SK-N-SH (cell line): Measurements from ENCODE around the gene SASH1. TPM values are rescaled to one million over a fixed set of nuclear protein-coding genes. Genes with fewer than 3 reads are reported as not detected.

Experiments used
- CTCF ChIA-PET: fragments of 300-600, 350-600 bp; formaldehyde crosslinking; extraction: SDS; loops from one replicate; lab custom pipeline; 2021; lab: Yijun Ruan, JAX
- POLR2A ChIA-PET: fragments of 350-600 bp; sonication (Branson Sonifier 250); formaldehyde crosslinking; extraction: SDS; loops from one replicate; lab custom pipeline; 2020; ENCODE audit warnings: antibody characterized with exemption, inconsistent platforms; lab: Yijun Ruan, JAX
- DNase-seq: peaks from one replicate; pipeline ENCODE4 v3.0.0; 2012
- H2AFZ ChIP-seq: fragments of 200-600 bp; sonication (generic); 2 replicates; pipeline ENCODE4 v1.8.1; 2016; ENCODE audit warnings: antibody characterized with exemption, mild to moderate bottlenecking, low read depth
- H3F3A ChIP-seq: fragments of 200-600 bp; sonication (generic); replicated peaks from 2 replicates; pipeline ENCODE3; 2016; ENCODE audit warnings: antibody characterized with exemption, mild to moderate bottlenecking; ENCODE audit not compliant: insufficient read depth
- H3K27ac ChIP-seq, 2 experiments: fragments of 200-500 bp in 1 of 2; fragments of 200-600 bp in 1 of 2; sonication (Bioruptor generic) in 1 of 2; sonication (generic), shearing (Covaris generic) in 1 of 2; 2 replicates each; pipeline versions ENCODE4 v1.5.1 to v1.6.1; 2014 to 2016; ENCODE audit warnings: low read depth in 2 of 2, inconsistent platforms in 1 of 2, low read length in 1 of 2, mild to moderate bottlenecking in 1 of 2, mixed read lengths in 1 of 2
- H3K27me3 ChIP-seq: fragments of 200-600 bp; sonication (generic), shearing (Covaris generic); 2 replicates; pipeline ENCODE4 v1.6.1; 2016; ENCODE audit warnings: mixed run types; ENCODE audit not compliant: insufficient read depth
- H3K36me3 ChIP-seq, 2 experiments: fragments of 200-500 bp in 1 of 2; fragments of 200-600 bp in 1 of 2; sonication (Bioruptor generic) in 1 of 2; sonication (generic) in 1 of 2; replicated peaks in 1 of 2; 2 replicates each; pipeline versions ENCODE3 to v1.5.1; 2014 to 2016; ENCODE audit warnings: low read length in 1 of 2, mild to moderate bottlenecking in 1 of 2; ENCODE audit not compliant: insufficient read depth in 2 of 2, control insufficient read depth in 1 of 2
- H3K4me1 ChIP-seq, 2 experiments: fragments of 200-500 bp in 1 of 2; fragments of 200-600 bp in 1 of 2; sonication (Bioruptor generic) in 1 of 2; sonication (generic), shearing (Covaris generic) in 1 of 2; 2 replicates each; pipeline versions ENCODE4 v1.5.1 to v1.6.1; 2014 to 2016; ENCODE audit warnings: low read depth in 1 of 2, low read length in 1 of 2, mixed run types in 1 of 2; ENCODE audit not compliant: insufficient read depth in 2 of 2, control insufficient read depth in 1 of 2
- H3K4me2 ChIP-seq: fragments of 200-600 bp; sonication (generic), shearing (Covaris generic); 2 replicates; pipeline ENCODE4 v1.6.1; 2017; ENCODE audit warnings: mixed run types
- H3K4me3 ChIP-seq, 2 experiments: fragments of 200-500 bp in 1 of 2; fragments of 200-600 bp in 1 of 2; sonication (Bioruptor generic) in 1 of 2; sonication (generic), shearing (Covaris generic) in 1 of 2; 2 replicates each; pipeline versions ENCODE4 v1.5.1 to v1.8.1; 2014 to 2016; ENCODE audit warnings: low read depth in 2 of 2, inconsistent platforms in 1 of 2, low read length in 1 of 2, mild to moderate bottlenecking in 1 of 2, mixed read lengths in 1 of 2, moderate library complexity in 1 of 2
- H3K79me2 ChIP-seq: fragments of 200-600 bp; sonication (generic); 2 replicates; pipeline ENCODE4 v1.8.1; 2017; ENCODE audit warnings: mild to moderate bottlenecking; ENCODE audit not compliant: insufficient read depth
- H3K9ac ChIP-seq: fragments of 200-600 bp; sonication (generic); 2 replicates; pipeline ENCODE4 v1.6.1; 2017; ENCODE audit warnings: mixed run types
- H3K9me2 ChIP-seq: fragments of 200-600 bp; sonication (generic); 2 replicates; pipeline ENCODE4 v1.6.1; 2017; ENCODE audit warnings: mixed run types
- H3K9me3 ChIP-seq: fragments of 200-600 bp; sonication (generic); 2 replicates; pipeline ENCODE4 v1.6.1; 2017; ENCODE audit warnings: mixed run types, mild to moderate bottlenecking, moderate library complexity
- H4K20me1 ChIP-seq: fragments of 200-600 bp; sonication (generic); 2 replicates; pipeline ENCODE4 v1.6.1; 2017; ENCODE audit warnings: mild to moderate bottlenecking, mixed run types; ENCODE audit not compliant: insufficient read depth
- ELF1 ChIP-seq: IDR thresholded peaks from 2 replicates; pipeline ENCODE4 v1.4.0; 2012
- FOXJ3 ChIP-seq: sonication (generic); formaldehyde crosslinking; IDR thresholded peaks from 2 replicates; pipeline ENCODE4 v1.5.1; 2020; ENCODE audit warnings: mild to moderate bottlenecking, missing genetic modification reagents
- GABPA ChIP-seq: IDR thresholded peaks from 2 replicates; pipeline ENCODE4 v1.4.0; 2012; ENCODE audit warnings: low read depth, mild to moderate bottlenecking
- GATA2 ChIP-seq: sonication (generic); formaldehyde crosslinking; IDR thresholded peaks from 2 replicates; pipeline ENCODE4 v1.5.0; 2020; ENCODE audit warnings: mild to moderate bottlenecking, missing genetic modification reagents
- JUND ChIP-seq: IDR thresholded peaks from 2 replicates; pipeline ENCODE4 v1.4.0; 2012
- MEF2A ChIP-seq: IDR thresholded peaks from 2 replicates; pipeline ENCODE4 v1.4.0; 2012; ENCODE audit warnings: low read depth, borderline replicate concordance
- MXI1 ChIP-seq: IDR thresholded peaks from 2 replicates; pipeline ENCODE4 v1.6.1; 2012; ENCODE audit warnings: mild to moderate bottlenecking, low read depth, low read length, improper control_type of control experiment
- NFIC ChIP-seq: IDR thresholded peaks from 2 replicates; pipeline ENCODE4 v1.4.0; 2012; ENCODE audit warnings: borderline replicate concordance
- NRF1 ChIP-seq: IDR thresholded peaks from 2 replicates; pipeline ENCODE4 v1.6.1; 2012; ENCODE audit warnings: low read depth, mild to moderate bottlenecking, low read length
- RFX5 ChIP-seq: IDR thresholded peaks from 2 replicates; pipeline ENCODE4 v1.6.1; 2012; ENCODE audit warnings: mild to moderate bottlenecking, improper control_type of control experiment, low read length
- RXRA ChIP-seq: IDR thresholded peaks from 2 replicates; pipeline ENCODE4 v1.4.0; 2012; ENCODE audit warnings: low read depth, mild to moderate bottlenecking, borderline replicate concordance
- SIN3A ChIP-seq: IDR thresholded peaks from 2 replicates; pipeline ENCODE4 v1.6.1; 2012; ENCODE audit warnings: low read depth, mild to moderate bottlenecking, low read length, moderate library complexity, borderline replicate concordance
- TAF1 ChIP-seq: IDR thresholded peaks from 2 replicates; pipeline ENCODE4 v1.6.1; 2012; ENCODE audit warnings: low read depth, mild to moderate bottlenecking, low read length, moderate library complexity, borderline replicate concordance
- WGBS: methylation state at CpG from one replicate; pipeline ENCODE4 v1.1.6; 2017; ENCODE audit warnings: low lambda C conversion rate; 5-methylcytosine and 5-hydroxymethylcytosine counted together
- polyA plus RNA-seq, 3 experiments: library from polyadenylated mRNA; depleted of rRNA; stranded (reverse); fragments of >200 nt; gene quantifications; 2 replicates each; pipeline ENCODE4 v1.2.3, GENCODE V29; 2012
- TF ChIP-seq, protein P1 (sequence below): IDR thresholded peaks from 2 replicates; pipeline ENCODE4 v1.6.1; 2012; ENCODE audit warnings: mild to moderate bottlenecking, low read depth, low read length, moderate library complexity
- TF ChIP-seq, protein P2 (sequence below): IDR thresholded peaks from 2 replicates; pipeline ENCODE4 v1.4.0; 2012; ENCODE audit warnings: low read depth
- TF ChIP-seq, protein P3 (sequence below): fragments of 150-350 bp; IDR thresholded peaks from 2 replicates; pipeline ENCODE4 v1.6.1; 2017; ENCODE audit warnings: antibody characterized with exemption, low read length, low read depth, borderline replicate concordance
- TF ChIP-seq, protein P4 (sequence below): IDR thresholded peaks from 2 replicates; pipeline ENCODE4; 2012

The SASH1 gene
- polyA plus RNA-seq, 1 of the 3 experiments (the other 2 are of a cell fraction), result 19.8 TPM

DNA sequence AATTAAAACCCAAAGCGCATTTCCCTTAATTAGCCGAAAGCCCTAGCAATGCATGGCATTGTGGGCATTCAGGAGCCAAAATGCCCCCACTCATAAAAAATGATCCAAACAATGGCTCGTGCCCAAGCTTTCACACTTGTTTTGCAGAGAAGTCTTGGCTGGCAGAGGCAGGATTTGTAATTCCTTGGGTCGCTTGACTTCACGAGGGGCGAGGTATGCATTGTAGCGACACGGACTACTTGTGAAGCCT, 613 bp upstream of the SASH1 start:
- no peaks in the 10 kb centered on the region for H3K27me3 ChIP-seq
- 0% methylated on average over 1 of the region's 8 CpGs for WGBS
- H3K4me1 ChIP-seq, result peaks cover 0 to 12% of the 10 kb centered on the region in 2 experiments; a peak in 1 of 4 replicates
- TF ChIP-seq RFX5 (no peak), RXRA (no peak), FOXJ3 (CRISPR knock-in tag) (no peak), NRF1 (no peak)
- TF ChIP-seq, protein P1, sequence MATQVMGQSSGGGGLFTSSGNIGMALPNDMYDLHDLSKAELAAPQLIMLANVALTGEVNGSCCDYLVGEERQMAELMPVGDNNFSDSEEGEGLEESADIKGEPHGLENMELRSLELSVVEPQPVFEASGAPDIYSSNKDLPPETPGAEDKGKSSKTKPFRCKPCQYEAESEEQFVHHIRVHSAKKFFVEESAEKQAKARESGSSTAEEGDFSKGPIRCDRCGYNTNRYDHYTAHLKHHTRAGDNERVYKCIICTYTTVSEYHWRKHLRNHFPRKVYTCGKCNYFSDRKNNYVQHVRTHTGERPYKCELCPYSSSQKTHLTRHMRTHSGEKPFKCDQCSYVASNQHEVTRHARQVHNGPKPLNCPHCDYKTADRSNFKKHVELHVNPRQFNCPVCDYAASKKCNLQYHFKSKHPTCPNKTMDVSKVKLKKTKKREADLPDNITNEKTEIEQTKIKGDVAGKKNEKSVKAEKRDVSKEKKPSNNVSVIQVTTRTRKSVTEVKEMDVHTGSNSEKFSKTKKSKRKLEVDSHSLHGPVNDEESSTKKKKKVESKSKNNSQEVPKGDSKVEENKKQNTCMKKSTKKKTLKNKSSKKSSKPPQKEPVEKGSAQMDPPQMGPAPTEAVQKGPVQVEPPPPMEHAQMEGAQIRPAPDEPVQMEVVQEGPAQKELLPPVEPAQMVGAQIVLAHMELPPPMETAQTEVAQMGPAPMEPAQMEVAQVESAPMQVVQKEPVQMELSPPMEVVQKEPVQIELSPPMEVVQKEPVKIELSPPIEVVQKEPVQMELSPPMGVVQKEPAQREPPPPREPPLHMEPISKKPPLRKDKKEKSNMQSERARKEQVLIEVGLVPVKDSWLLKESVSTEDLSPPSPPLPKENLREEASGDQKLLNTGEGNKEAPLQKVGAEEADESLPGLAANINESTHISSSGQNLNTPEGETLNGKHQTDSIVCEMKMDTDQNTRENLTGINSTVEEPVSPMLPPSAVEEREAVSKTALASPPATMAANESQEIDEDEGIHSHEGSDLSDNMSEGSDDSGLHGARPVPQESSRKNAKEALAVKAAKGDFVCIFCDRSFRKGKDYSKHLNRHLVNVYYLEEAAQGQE, result no peak
- TF ChIP-seq, all 33 proteins: peak for 0
- Histone ChIP-seq H3K4me2 (peak overlapping the region; percentile 79), H3K79me2 (peaks cover 95% of the 10 kb centered on the region), H2AFZ (no peak overlapping the region; the same call in 1 of the 2 replicates), H3K4me3 (peak overlapping the region; percentile 54 to 71; a peak in 2 of 4 replicates), H3K9me2 (no peaks in the 10 kb centered on the region), H3K27ac (peak overlapping the region; percentile 31 to 76; a peak in 3 of 4 replicates), H3K9ac (peak overlapping the region; percentile 82), H3F3A (peaks cover 12% of the 10 kb centered on the region), H3K9me3 (no peaks in the 10 kb centered on the region), H3K36me3 (peaks cover 0 to 8% of the 10 kb centered on the region in 2 experiments), H4K20me1 (no peaks in the 10 kb centered on the region)
- POLR2A ChIA-PET, result no interaction called here
- DNase-seq, result no peak
- CTCF ChIA-PET, result no interaction called here

DNA sequence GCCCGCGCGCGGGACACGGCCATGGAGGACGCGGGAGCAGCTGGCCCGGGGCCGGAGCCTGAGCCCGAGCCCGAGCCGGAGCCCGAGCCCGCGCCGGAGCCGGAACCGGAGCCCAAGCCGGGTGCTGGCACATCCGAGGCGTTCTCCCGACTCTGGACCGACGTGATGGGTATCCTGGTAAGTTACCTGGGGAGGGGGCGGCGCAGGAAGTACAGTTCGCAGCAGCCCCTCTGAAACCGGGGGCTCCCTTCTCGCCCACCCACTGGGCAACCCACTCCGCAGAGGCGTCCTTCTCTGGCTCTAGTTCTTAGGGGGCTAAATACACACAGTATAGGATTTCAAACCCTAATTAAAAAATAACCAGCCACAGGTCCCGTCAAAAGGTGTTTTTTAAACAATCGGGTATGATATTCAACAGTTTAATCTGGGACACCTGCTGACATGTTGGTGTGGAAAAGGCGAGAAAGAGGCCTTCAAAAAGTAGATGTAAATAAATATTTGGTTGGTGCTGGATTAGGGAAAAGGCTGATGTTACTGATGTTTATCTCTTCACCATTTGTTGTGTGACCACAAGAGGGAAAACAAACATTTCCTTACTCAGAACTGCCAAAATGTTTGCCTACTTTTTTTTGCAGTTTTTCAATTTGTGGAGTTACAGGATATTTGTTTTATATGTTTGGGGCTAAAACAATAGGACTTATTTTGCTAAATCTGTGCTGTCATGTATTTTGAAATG, 577 bp downstream of the SASH1 start:
- no peak for DNase-seq
- ChIA-PET POLR2A (no interaction called here), CTCF (no interaction called here)
- Histone ChIP-seq H3F3A (peaks cover 12% of the 10 kb centered on the region), H4K20me1 (no peaks in the 10 kb centered on the region), H3K4me1 (peaks cover 0 to 12% of the 10 kb centered on the region in 2 experiments; a peak in 1 of 4 replicates), H3K36me3 (peaks cover 0 to 8% of the 10 kb centered on the region in 2 experiments), H3K9me2 (no peaks in the 10 kb centered on the region), H3K4me2 (peak overlapping the region; percentile 88), H3K27ac (peak overlapping the region in 1 of 2 experiments; percentile 39; a peak in 2 of 4 replicates), H2AFZ (no peak overlapping the region), H3K27me3 (no peaks in the 10 kb centered on the region), H3K9ac (peak overlapping the region; percentile 82), H3K4me3 (peak overlapping the region; percentile 54 to 71), H3K79me2 (peaks cover 93% of the 10 kb centered on the region), H3K9me3 (no peaks in the 10 kb centered on the region)
- WGBS, result 8% methylated on average over 7 of the region's 34 CpGs
- TF ChIP-seq TAF1, result no peak
- no peak for TF ChIP-seq MEF2A
- TF ChIP-seq, protein P2, sequence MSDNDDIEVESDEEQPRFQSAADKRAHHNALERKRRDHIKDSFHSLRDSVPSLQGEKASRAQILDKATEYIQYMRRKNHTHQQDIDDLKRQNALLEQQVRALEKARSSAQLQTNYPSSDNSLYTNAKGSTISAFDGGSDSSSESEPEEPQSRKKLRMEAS, result no peak
- no peak for TF ChIP-seq GABPA
- TF ChIP-seq, protein P3, sequence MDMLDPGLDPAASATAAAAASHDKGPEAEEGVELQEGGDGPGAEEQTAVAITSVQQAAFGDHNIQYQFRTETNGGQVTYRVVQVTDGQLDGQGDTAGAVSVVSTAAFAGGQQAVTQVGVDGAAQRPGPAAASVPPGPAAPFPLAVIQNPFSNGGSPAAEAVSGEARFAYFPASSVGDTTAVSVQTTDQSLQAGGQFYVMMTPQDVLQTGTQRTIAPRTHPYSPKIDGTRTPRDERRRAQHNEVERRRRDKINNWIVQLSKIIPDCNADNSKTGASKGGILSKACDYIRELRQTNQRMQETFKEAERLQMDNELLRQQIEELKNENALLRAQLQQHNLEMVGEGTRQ, result no peak
- TF ChIP-seq JUND, result no peak
- TF ChIP-seq RFX5, result no peak
- TF ChIP-seq, protein P4, sequence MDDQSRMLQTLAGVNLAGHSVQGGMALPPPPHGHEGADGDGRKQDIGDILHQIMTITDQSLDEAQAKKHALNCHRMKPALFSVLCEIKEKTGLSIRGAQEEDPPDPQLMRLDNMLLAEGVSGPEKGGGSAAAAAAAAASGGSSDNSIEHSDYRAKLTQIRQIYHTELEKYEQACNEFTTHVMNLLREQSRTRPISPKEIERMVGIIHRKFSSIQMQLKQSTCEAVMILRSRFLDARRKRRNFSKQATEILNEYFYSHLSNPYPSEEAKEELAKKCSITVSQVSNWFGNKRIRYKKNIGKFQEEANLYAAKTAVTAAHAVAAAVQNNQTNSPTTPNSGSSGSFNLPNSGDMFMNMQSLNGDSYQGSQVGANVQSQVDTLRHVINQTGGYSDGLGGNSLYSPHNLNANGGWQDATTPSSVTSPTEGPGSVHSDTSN, result no peak
- TF ChIP-seq, protein P1, result no peak
- TF ChIP-seq GATA2, result no peak
- no peak for TF ChIP-seq RXRA
- no peak for TF ChIP-seq ELF1
- no peak for TF ChIP-seq MXI1
- no peak for TF ChIP-seq NFIC
- no peak for TF ChIP-seq SIN3A
